GM18858 (cell line): ENCODE data around the gene GMPR.

Experiments
- ATAC-seq: cut with Tn5 transposase; IDR thresholded peaks from one replicate; pipeline ENCODE4 v1.9.1; 2021; ENCODE audit not compliant: unreplicated experiment

Gene GMPR

DNA sequence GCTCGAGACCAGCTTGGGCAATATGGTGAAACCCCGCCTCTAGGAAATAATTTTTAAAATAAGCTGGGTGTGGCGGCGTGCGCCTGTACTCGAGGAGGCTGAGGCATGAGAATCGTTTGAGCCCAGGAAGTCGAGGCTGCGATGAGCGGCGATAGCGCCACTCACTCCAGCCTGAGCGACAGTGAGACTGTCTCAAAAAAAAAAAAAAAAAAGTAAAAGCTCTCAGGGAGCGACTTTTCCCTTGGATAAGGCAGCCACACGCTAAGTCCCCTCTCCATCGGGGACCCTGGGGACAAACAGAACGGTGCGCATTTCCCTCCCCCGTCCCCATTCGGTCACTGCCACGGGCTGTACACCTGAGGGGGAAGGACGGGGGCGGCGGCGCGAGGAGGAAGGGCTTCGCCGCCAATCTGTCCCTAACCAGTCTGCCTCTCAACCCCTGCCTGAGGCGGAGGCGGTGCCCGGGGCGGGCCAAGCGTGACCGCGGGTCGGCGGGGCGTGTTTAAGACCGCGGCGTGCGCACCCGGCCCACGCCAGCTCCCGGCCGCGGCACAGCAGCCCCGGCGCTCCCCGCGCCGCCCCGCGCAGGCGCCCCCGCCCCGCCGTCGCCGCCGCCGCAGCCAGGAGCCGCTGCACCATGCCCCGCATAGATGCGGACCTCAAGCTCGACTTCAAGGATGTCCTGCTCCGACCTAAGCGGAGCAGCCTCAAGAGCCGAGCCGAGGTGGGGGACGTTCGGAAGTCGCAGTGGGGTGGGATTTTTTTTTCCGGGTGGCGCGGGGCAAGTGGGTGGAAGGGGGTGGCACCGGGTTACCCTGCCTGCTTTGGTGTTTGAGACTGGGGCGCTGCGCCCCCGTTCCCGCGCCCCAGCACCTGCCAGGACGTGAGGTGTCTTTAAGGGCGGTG lies at the start of gene GMPR:
GMPR (plus strand) TSS at position 531 of the 906 bp plus-strand sequence; CDS start at position 638, 107 bp downstream.
- no peak for ATAC-seq

GRCh38 chr6:16190214-16190613 lies 48.2 kb upstream of the GMPR start:
- ATAC-seq: no peak

- no peak for ATAC-seq
Observed at GRCh38 chr6:16196260-16196983, 42.0 kb upstream of the GMPR start.

DNA sequence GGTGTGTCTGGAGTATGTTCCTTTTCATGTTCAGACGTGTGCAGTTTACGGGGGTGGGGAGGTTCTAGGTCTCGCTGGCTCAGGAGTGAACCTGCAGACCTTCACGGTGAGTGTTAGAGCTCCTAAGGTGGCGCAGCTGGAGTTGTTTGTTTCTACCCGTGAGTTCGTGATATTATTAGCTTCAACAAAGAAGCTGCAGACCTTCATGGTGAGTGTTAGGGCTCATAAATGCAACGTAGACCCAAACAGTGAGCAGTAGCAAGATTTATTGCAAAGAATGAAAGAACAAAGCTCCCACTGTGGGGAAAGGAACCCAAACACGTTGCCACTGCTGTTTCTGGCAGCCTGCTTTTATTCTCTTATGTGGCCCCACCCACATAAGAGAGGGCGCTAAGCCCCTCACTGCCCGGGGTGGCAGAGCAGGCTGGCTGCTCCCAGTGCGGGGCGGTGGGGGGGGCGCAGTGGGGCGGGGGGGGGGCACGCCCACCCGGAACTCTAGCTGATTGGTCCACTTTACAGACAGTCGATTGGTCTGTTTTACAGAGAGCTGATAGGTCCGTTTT lies 41.3 kb upstream of the GMPR start:
- ATAC-seq: no peak

- no peak for ATAC-seq
Observed at GRCh38 chr6:16198061-16198705, 40.2 kb upstream of the GMPR start.

DNA sequence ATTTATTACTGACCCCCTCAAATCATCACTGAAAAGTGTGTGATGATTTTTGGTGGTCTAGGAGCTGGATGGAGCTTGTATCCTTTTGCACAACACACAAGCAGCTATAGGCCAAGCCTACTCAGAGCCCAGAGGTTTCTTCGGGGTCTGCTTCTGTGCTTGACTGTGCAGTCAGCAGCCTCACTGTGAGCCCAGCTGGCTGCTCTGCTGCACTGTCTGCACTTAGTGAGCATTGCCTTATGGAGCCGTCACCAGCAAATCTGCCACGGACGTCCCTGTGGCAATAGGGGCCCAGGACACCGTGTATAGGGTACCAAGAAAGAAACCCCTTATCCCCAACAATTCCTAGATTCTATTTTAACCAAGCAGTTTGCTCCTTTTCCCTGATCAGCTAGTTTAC lies 38.6 kb upstream of the GMPR start:
- ATAC-seq: no peak

GRCh38 chr6:16200321-16200883 lies 38.0 kb upstream of the GMPR start:
- no peak for ATAC-seq

DNA sequence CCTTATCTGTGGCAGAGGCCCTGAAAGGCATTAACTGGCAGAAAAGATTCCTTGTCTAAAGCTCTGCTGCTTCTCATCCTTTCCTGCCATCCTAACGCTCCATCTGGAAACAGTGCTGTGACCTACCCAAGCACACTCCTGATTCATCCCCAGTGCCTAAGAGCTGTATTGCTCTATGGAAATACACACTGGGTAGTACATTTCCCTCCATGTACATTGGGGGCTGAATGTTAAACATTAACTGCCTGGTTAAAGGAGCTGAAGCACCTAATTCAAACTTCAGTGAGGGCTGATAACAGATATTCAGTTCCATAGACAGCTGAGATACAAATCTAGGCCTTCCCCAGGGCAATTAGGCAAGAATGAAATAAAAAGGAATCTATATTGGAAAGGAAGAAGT lies 36.7 kb upstream of the GMPR start:
- no peak for ATAC-seq

DNA sequence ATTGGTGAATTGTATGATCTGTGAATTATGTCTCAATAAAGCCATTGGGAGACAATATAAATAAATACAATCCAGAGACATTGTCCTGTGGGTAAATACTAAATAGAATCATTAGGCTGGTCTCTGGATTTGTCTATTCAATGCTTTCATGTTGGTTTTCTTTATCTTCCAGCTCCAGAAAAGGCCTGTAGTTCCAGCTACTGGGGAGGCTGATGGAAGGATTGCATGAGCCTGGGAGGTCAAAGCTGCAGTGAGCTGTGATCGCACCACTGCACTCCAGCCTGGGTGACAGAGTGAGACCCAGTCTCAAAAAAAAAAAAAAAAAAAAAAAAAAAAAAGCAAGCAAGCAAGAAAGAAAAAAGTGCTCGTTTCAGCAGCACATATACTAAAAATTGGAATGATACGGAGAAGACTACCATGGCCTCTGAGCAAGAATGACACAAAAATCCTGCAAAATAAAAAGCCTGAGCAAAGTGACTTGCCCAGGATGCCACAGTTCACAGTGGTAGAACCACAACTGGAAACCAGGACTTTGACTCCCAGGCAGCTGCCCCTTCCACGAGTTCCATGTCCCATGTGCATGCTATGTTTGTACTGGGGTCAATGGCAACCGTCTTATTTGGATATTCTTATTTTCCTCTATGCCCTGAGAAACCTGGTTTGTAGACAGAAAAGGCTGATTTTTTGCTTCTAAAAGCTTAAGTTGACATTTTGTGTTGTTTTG lies 33.6 kb upstream of the GMPR start:
- ATAC-seq: peak; percentile 1

GRCh38 chr6:16205377-16206144 lies 32.8 kb upstream of the GMPR start:
- ATAC-seq: peak; percentile 81

- no peak for ATAC-seq
Observed at GRCh38 chr6:16206595-16207037, 31.8 kb upstream of the GMPR start.

DNA sequence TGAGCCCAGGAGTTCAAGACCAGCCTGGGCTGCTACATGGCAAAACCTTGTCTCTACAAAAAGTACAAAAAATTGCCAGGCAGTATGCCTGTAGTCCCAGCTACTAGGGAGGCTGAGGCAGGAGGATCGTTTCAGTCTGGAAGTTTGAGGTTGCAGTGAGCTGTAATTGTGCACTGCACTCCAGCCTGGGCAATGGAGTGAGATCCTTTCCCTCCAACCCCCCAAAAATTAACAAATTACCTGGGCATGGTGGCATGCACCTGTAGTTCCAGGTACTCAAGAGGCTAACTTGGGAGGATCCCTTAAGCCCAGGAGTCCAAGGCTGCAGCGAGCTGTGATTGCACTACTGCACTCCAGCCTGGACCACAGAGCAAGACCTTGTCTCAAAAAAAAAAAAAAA lies 29.4 kb upstream of the GMPR start:
- no peak for ATAC-seq

- no peak for ATAC-seq
Observed at GRCh38 chr6:16209539-16209938, 28.8 kb upstream of the GMPR start.

DNA sequence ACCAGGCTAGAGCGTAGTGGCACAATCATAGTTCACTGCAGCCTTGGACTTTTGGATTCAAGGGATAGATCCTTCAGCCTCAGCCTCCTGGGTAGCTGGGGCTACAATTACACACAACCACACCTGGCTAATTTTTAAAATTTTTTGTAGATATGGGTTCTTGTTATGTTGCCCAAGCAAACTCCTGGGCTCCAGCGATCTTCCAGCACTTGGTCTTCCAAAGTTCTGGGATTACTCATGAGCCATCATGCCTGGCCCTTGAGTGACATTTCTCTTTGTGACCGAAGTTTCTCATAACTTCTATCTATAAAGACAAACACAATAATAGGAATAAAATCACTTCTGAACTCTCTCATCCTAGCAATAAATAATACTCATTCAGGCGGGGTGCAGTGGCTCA lies 26.1 kb upstream of the GMPR start:
- ATAC-seq: no peak

DNA sequence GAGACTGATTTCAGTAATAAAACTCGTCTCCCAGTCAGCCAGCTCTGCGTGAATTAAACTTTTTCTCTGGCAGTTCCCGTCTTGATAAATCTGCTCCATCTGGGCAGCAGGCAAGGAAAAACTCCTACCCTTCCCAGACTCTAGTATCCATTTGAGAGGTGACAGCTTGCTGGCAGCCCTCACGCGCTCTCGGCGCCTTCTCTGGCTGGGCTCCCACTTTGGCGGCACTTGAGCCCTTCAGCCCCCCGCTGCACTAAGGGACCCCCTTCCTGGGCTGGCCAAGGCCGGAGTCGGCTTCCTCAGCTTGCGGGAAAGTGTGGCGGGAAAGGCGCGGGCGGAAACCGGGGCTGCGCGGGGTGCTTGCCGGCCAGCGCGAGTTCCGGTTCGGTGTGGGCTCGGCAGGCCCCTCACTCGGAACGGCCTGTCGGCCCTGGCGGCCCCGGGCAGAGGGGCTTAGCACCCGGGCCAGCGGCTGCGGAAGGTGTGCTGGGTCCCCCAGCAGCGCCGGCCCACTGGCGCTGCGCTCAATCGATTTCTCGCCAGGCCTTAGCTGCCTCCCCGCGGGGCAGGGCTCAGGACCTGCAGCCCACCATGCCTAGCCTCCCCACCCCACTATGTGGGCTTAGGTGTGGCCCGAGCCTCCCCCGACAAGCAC lies 21.8 kb upstream of the GMPR start:
- ATAC-seq: no peak

GRCh38 chr6:16217156-16217721 lies 21.1 kb upstream of the GMPR start:
- no peak for ATAC-seq

GRCh38 chr6:16222826-16223225 lies 15.6 kb upstream of the GMPR start:
- no peak for ATAC-seq

DNA sequence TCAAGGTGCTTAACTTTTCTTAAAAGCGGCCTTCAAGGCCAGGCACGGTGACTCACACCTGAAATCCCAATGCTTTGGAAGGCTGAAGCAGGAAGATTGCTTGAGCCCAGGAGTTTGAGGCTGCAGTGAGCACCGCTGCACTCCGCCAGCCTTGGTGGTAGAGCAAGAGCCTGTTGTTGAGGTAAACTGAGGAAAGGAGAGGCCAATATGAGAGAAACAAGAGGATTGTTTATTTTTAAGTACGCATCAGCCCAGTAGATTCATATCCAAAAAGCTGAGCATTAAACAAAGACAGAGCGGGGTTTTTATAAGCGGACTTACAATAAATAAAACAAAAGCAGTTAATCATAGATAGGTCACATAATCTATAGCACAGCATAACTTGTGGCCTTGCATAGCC lies 15.0 kb upstream of the GMPR start:
- ATAC-seq: no peak

- ATAC-seq: no peak
Observed at GRCh38 chr6:16224409-16224808, 14.0 kb upstream of the GMPR start.
